H9 (cell line): ENCODE data around the gene PFN2. TPM values are rescaled to one million over a fixed set of nuclear protein-coding genes. Genes with fewer than 3 reads are reported as not detected.

Experiments used
- DNase-seq: peaks from one replicate; pipeline ENCODE4 v3.0.0-alpha.2; 2017
- H2AFZ ChIP-seq: one replicate; pipeline ENCODE4 v1.6.1; 2013; ENCODE audit warnings: mild to moderate bottlenecking, low read length, control low read depth, moderate library complexity
- H2AK5ac ChIP-seq: 2 replicates; pipeline ENCODE4 v1.6.1; 2013; ENCODE audit warnings: low read length, control low read depth, mixed read lengths; ENCODE audit not compliant: insufficient read length
- H2BK120ac ChIP-seq: one replicate; pipeline ENCODE4 v1.6.1; 2013; ENCODE audit warnings: low read depth, mild to moderate bottlenecking, low read length, control low read depth, inconsistent platforms; ENCODE audit not compliant: poor library complexity, severe bottlenecking
- H2BK12ac ChIP-seq: 2 replicates; pipeline ENCODE4 v1.6.1; 2013; ENCODE audit warnings: low read length, control low read depth, mixed read lengths, low read depth; ENCODE audit not compliant: insufficient read length
- H2BK15ac ChIP-seq: 2 replicates; pipeline ENCODE4 v1.6.1; 2013; ENCODE audit warnings: low read depth, low read length, control low read depth
- H2BK20ac ChIP-seq: one replicate; pipeline ENCODE4 v1.6.1; 2013; ENCODE audit warnings: low read depth, mild to moderate bottlenecking, low read length, control low read depth, inconsistent platforms; ENCODE audit not compliant: poor library complexity, severe bottlenecking
- H2BK5ac ChIP-seq: 2 replicates; pipeline ENCODE4 v1.6.1; 2013; ENCODE audit warnings: low read length, control low read depth, mixed read lengths; ENCODE audit not compliant: insufficient read length
- H3K14ac ChIP-seq: 2 replicates; pipeline ENCODE4 v1.6.1; 2013; ENCODE audit warnings: low read length, control low read depth; ENCODE audit not compliant: insufficient read depth
- H3K18ac ChIP-seq: 2 replicates; pipeline ENCODE4 v1.6.1; 2013; ENCODE audit warnings: low read depth, mild to moderate bottlenecking, mixed read lengths, low read length, control low read depth; ENCODE audit not compliant: insufficient read length
- H3K23ac ChIP-seq: 2 replicates; pipeline ENCODE4 v1.6.1; 2013; ENCODE audit warnings: low read length, control low read depth, mixed read lengths, low read depth; ENCODE audit not compliant: insufficient read length
- H3K23me2 ChIP-seq: 2 replicates; pipeline ENCODE4 v1.6.1; 2013; ENCODE audit warnings: low read depth, mild to moderate bottlenecking, mixed read lengths, low read length, control low read depth; ENCODE audit not compliant: insufficient read length, poor library complexity, severe bottlenecking
- H3K27ac ChIP-seq: 2 replicates; pipeline ENCODE4 v1.5.1; 2013; ENCODE audit warnings: low read length, control low read depth, mixed read lengths, low read depth; ENCODE audit not compliant: insufficient read length
- H3K27me3 ChIP-seq: 2 replicates; pipeline ENCODE4 v1.6.1; 2013; ENCODE audit warnings: low read length, control low read depth, inconsistent platforms; ENCODE audit not compliant: insufficient read depth
- H3K4ac ChIP-seq: 2 replicates; pipeline ENCODE4 v1.6.1; 2013; ENCODE audit warnings: low read depth, mild to moderate bottlenecking, control low read depth, inconsistent platforms, low read length, moderate library complexity
- H3K4me1 ChIP-seq: 2 replicates; pipeline ENCODE4 v1.6.1; 2013; ENCODE audit warnings: low read length, control low read depth, inconsistent platforms; ENCODE audit not compliant: insufficient read depth
- H3K4me2 ChIP-seq: 2 replicates; pipeline ENCODE4 v1.6.1; 2013; ENCODE audit warnings: low read length, control low read depth, mixed read lengths; ENCODE audit not compliant: insufficient read length, insufficient read depth
- H3K56ac ChIP-seq: 2 replicates; pipeline ENCODE4 v1.6.1; 2013; ENCODE audit warnings: low read depth, mild to moderate bottlenecking, mixed read lengths, low read length, control low read depth; ENCODE audit not compliant: insufficient read length
- H3K79me1 ChIP-seq: 2 replicates; pipeline ENCODE4 v1.6.1; 2013; ENCODE audit warnings: low read depth, mild to moderate bottlenecking, moderate library complexity, low read length, control low read depth, inconsistent platforms; ENCODE audit not compliant: insufficient read depth, poor library complexity, severe bottlenecking
- H3K79me2 ChIP-seq: 2 replicates; pipeline ENCODE4 v1.6.1; 2013; ENCODE audit warnings: low read length, control low read depth, inconsistent platforms; ENCODE audit not compliant: insufficient read depth
- H3K9ac ChIP-seq: 2 replicates; pipeline ENCODE4 v1.6.1; 2013; ENCODE audit warnings: low read length, control low read depth, mixed read lengths; ENCODE audit not compliant: insufficient read length; ENCODE audit errors: extremely low read depth
- H3K9me3 ChIP-seq: one replicate; pipeline ENCODE4 v1.6.1; 2013; ENCODE audit warnings: low read depth, low read length, inconsistent platforms; ENCODE audit not compliant: control insufficient read depth
- H3T11ph ChIP-seq: one replicate; pipeline ENCODE4 v1.6.1; 2013; ENCODE audit warnings: mild to moderate bottlenecking, low read length, control low read depth, inconsistent platforms
- H4K20me1 ChIP-seq: one replicate; pipeline ENCODE4 v1.6.1; 2013; ENCODE audit not compliant: control insufficient read depth, insufficient read length, insufficient read depth
- H4K5ac ChIP-seq: 2 replicates; pipeline ENCODE4 v1.6.1; 2013; ENCODE audit warnings: low read depth, mild to moderate bottlenecking, mixed read lengths, low read length, control low read depth; ENCODE audit not compliant: insufficient read length
- H4K8ac ChIP-seq: replicated peaks from 2 replicates; pipeline ENCODE4 v1.6.1; 2013; ENCODE audit warnings: low read length, control low read depth, mixed read lengths, low read depth; ENCODE audit not compliant: insufficient read length
- H4K91ac ChIP-seq: 2 replicates; pipeline ENCODE4 v1.6.1; 2013; ENCODE audit warnings: low read depth, mild to moderate bottlenecking, moderate library complexity, mixed read lengths, low read length, control low read depth; ENCODE audit not compliant: insufficient read length
- H3K27ac Mint-ChIP-seq, 3 experiments: 2 replicates in 2 of 3; 3 replicates in 1 of 3; pipeline ENCODE4 v1.8.0; 2020 to 2021; ENCODE audit warnings: mixed read lengths in 3 of 3, mild to moderate bottlenecking in 1 of 3, moderate library complexity in 1 of 3
- H3K27me3 Mint-ChIP-seq: 2 replicates; pipeline ENCODE4 v1.8.0; 2021; ENCODE audit warnings: low read depth, mild to moderate bottlenecking, moderate library complexity, mixed read lengths
- H3K36me3 Mint-ChIP-seq, 3 experiments: 2 replicates in 2 of 3; 3 replicates in 1 of 3; pipeline ENCODE4 v1.8.0; 2020 to 2021; ENCODE audit warnings: low read depth in 3 of 3, mixed read lengths in 3 of 3; ENCODE audit not compliant: insufficient read depth in 1 of 3
- H3K4me1 Mint-ChIP-seq, 2 experiments: 2 replicates each; pipeline ENCODE4 v1.8.0; 2020; ENCODE audit warnings: mixed read lengths in 2 of 2
- H3K4me3 Mint-ChIP-seq, 2 experiments: 2 replicates in 1 of 2; 3 replicates in 1 of 2; pipeline ENCODE4 v1.8.0; 2020 to 2021; ENCODE audit warnings: mild to moderate bottlenecking in 2 of 2, mixed read lengths in 2 of 2, moderate library complexity in 1 of 2
- H3K9me3 Mint-ChIP-seq, 2 experiments: 2 replicates in 1 of 2; 3 replicates in 1 of 2; pipeline ENCODE4 v1.8.0; 2020; ENCODE audit warnings: mild to moderate bottlenecking in 2 of 2, mixed read lengths in 2 of 2, moderate library complexity in 1 of 2
- CTCF ChIP-seq: fragments of 200-600 bp; sonication (generic); conservative IDR thresholded peaks from 3 replicates; pipeline ENCODE4 v1.8.0; 2021; ENCODE audit warnings: antibody characterized with exemption, mild to moderate bottlenecking
- total RNA-seq: library from RNA; stranded (reverse); gene quantifications from 2 replicates; pipeline ENCODE4 v1.2.1, GENCODE V29; 2021

Gene PFN2
- total RNA-seq, 1 experiment from 2014 or later: 174 TPM

- no peak overlapping the region for H2AK5ac ChIP-seq
- H2BK20ac ChIP-seq: no peak overlapping the region
- H3K27me3 ChIP-seq: no peaks in the 10 kb centered on the region
- TF ChIP-seq CTCF: no peak
- H3K9ac ChIP-seq: no peak overlapping the region
- H3K9me3 ChIP-seq: no peaks in the 10 kb centered on the region
- no peak overlapping the region for H3K27ac ChIP-seq
- H4K20me1 ChIP-seq: no peaks in the 10 kb centered on the region
- no peak overlapping the region for H3K56ac ChIP-seq
- no peaks in the 10 kb centered on the region for H3K79me2 ChIP-seq
- no peak overlapping the region for H4K5ac ChIP-seq
- H2BK120ac ChIP-seq: no peak overlapping the region
- H3K79me1 ChIP-seq: no peaks in the 10 kb centered on the region
- DNase-seq: no peak
- no peak overlapping the region for H4K8ac ChIP-seq
- no peak overlapping the region for H2BK15ac ChIP-seq
- no peak overlapping the region for H2AFZ ChIP-seq
- no peaks in the 10 kb centered on the region for H3K4me1 Mint-ChIP-seq
- H3T11ph ChIP-seq: no peak overlapping the region
- H3K14ac ChIP-seq: no peak overlapping the region
- H3K4me3 Mint-ChIP-seq: no peak overlapping the region
- H3K23ac ChIP-seq: no peak overlapping the region
- no peaks in the 10 kb centered on the region for H3K4me1 ChIP-seq
- peaks cover 7% of the 10 kb centered on the region for H3K27me3 Mint-ChIP-seq
- H2BK5ac ChIP-seq: no peak overlapping the region
- H4K91ac ChIP-seq: no peak overlapping the region
- H3K4me2 ChIP-seq: no peak overlapping the region
- H3K18ac ChIP-seq: no peak overlapping the region
- H3K23me2 ChIP-seq: no peaks in the 10 kb centered on the region
- no peaks in the 10 kb centered on the region; a peak in 1 of 7 replicates for H3K36me3 Mint-ChIP-seq
- no peak overlapping the region for H2BK12ac ChIP-seq
- H3K27ac Mint-ChIP-seq: no peak overlapping the region
- H3K4ac ChIP-seq: no peak overlapping the region
- H3K9me3 Mint-ChIP-seq: no peaks in the 10 kb centered on the region
These were observed 44.1 kb upstream of the PFN2 start for GRCh38 chr3:150014782-150015181.
